ENCODE results near the gene PLA2G2D. TPM values are rescaled to one million over a fixed set of nuclear protein-coding genes. Genes with fewer than 3 reads are reported as not detected.

PLA2G2D gene
- not detected for polyA plus RNA-seq (2013, experiment 1 of 2)
- polyA plus RNA-seq (2013, experiment 2 of 2): not detected

DNA sequence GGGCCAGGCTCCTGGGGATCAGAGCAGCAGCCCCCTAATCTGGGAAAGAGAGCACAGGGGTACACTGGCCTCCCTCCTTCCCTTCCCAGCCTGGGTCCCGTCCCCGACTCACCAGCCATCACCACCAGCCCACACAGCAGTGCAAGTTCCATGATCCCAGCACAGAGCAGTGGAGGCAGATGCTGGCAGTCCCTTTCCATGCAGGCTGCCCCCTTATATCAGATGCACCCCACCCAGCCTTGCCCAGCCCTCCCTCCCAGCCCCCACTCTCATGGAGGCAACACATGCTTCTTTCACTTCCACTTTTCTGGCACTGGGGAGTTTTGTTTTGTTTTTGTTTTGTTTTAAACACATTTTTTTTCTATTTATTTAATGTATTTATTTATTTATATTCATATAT lies at the start of gene PLA2G2D:
Gene PLA2G2D (minus strand): TSS at position 190 of the 400 bp plus-strand sequence. CDS start 38 bp downstream, at position 152.
- Histone ChIP-seq H3K9me3 (ENCODE audit: insufficient read depth, low read depth, low read length) (no peaks in the 10 kb centered on the region), H3K9ac (ENCODE audit: low read depth, low read length) (no peak within 1 kb of the TSS), H3K27ac (ENCODE audit: low read depth, low read length) (no peak within 1 kb of the TSS), H3K4me1 (ENCODE audit: insufficient read depth, low read length) (peaks cover 3% of the 10 kb centered on the region), H3K36me3 (ENCODE audit: insufficient read depth, low read length) (no peaks in the 10 kb centered on the region), H3K4me3 (ENCODE audit: low read length) (no peak within 1 kb of the TSS), H3K27me3 (ENCODE audit: insufficient read depth, low read length) (no peaks in the 10 kb centered on the region)
- whole genome bisulfite sequencing: 100% methylated on average over 2 of the region's 2 CpGs

GRCh38 chr1:20168564-20169491 lies 49.5 kb upstream of the PLA2G2D start:
- Histone ChIP-seq H3K36me3 (ENCODE audit: insufficient read depth, low read length) (no peaks in the 10 kb centered on the region), H3K4me1 (ENCODE audit: insufficient read depth, low read length) (no peaks in the 10 kb centered on the region), H3K9ac (ENCODE audit: low read depth, low read length) (no peak overlapping the region), H3K4me3 (ENCODE audit: low read length) (no peak overlapping the region), H3K27ac (ENCODE audit: low read depth, low read length) (no peak overlapping the region), H3K9me3 (ENCODE audit: insufficient read depth, low read depth, low read length) (no peaks in the 10 kb centered on the region), H3K27me3 (ENCODE audit: insufficient read depth, low read length) (no peaks in the 10 kb centered on the region)
- WGBS: 88% methylated on average over 9 of the region's 9 CpGs

DNA sequence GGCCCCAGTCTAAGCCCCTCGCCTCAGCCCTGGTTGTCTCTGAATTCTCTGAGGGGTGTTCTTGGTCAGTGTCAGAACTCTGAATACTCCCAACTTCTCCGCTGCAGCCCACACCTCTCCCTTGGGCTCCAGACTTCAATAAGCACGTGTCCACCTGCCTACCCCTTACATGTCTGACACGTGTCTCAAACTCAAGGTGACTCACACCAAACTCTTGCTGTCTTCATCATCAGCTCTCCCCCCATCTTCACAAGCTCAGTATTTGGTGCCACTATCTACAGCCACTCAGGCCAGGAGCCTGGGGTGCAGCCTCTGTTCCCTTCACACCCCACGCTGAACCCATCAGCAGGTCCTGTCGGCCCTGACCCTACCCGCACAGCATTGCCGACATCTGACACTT lies 47.8 kb upstream of the PLA2G2D start:
- Histone ChIP-seq H3K9ac (ENCODE audit: low read depth, low read length) (no peak overlapping the region), H3K36me3 (ENCODE audit: insufficient read depth, low read length) (no peaks in the 10 kb centered on the region), H3K4me3 (ENCODE audit: low read length) (no peak overlapping the region), H3K27me3 (ENCODE audit: insufficient read depth, low read length) (no peaks in the 10 kb centered on the region), H3K9me3 (ENCODE audit: insufficient read depth, low read depth, low read length) (no peaks in the 10 kb centered on the region), H3K27ac (ENCODE audit: low read depth, low read length) (no peak overlapping the region), H3K4me1 (ENCODE audit: insufficient read depth, low read length) (no peaks in the 10 kb centered on the region)
- 87% methylated on average over 7 of the region's 8 CpGs for WGBS

- no peaks in the 10 kb centered on the region for H3K4me1 ChIP-seq (ENCODE audit: insufficient read depth, low read length)
- 82% methylated on average over 17 of the region's 17 CpGs for WGBS
- no peak overlapping the region for H3K9ac ChIP-seq (ENCODE audit: low read depth, low read length)
- no peaks in the 10 kb centered on the region for H3K27me3 ChIP-seq (ENCODE audit: insufficient read depth, low read length)
- peaks cover 5% of the 10 kb centered on the region for H3K9me3 ChIP-seq (ENCODE audit: insufficient read depth, low read depth, low read length)
- H3K27ac ChIP-seq (ENCODE audit: low read depth, low read length): no peak overlapping the region
- no peak overlapping the region for H3K4me3 ChIP-seq (ENCODE audit: low read length)
- H3K36me3 ChIP-seq (ENCODE audit: insufficient read depth, low read length): no peaks in the 10 kb centered on the region
Observed at GRCh38 chr1:20166051-20166450, 46.7 kb upstream of the PLA2G2D start.

GRCh38 chr1:20165522-20165951 lies 46.2 kb upstream of the PLA2G2D start:
- no peaks in the 10 kb centered on the region for H3K27me3 ChIP-seq (ENCODE audit: insufficient read depth, low read length)
- no peaks in the 10 kb centered on the region for H3K36me3 ChIP-seq (ENCODE audit: insufficient read depth, low read length)
- H3K4me1 ChIP-seq (ENCODE audit: insufficient read depth, low read length): no peaks in the 10 kb centered on the region
- no peak overlapping the region for H3K27ac ChIP-seq (ENCODE audit: low read depth, low read length)
- peaks cover 11% of the 10 kb centered on the region for H3K9me3 ChIP-seq (ENCODE audit: insufficient read depth, low read depth, low read length)
- no peak overlapping the region for H3K9ac ChIP-seq (ENCODE audit: low read depth, low read length)
- WGBS: 95% methylated on average over 12 of the region's 16 CpGs
- H3K4me3 ChIP-seq (ENCODE audit: low read length): no peak overlapping the region

DNA sequence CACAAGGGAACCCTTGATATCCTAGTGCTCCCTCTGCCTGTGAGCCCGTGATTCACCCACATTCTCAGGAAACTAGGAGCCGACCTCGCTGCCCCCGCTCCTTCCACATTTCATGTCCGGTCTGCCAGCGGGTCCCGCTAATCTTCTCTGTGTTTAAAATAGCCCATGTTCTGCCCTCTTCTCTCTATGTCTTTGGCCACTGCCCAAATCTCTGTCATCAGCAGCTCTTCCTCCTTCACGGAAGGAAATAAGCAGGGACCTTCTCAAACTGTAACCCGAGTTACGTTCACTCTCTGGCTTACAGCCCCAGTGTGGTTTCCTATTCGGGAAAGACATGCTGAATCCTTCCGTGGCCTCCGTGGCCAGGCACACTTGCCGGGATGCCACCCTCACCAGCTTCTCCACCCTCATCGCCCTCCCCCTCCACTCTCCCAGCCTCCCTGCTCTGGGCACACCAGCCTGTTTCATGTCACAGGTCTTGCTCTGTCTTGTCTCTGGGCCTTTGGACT lies 45.4 kb upstream of the PLA2G2D start:
- Histone ChIP-seq H3K36me3 (ENCODE audit: insufficient read depth, low read length) (no peaks in the 10 kb centered on the region), H3K27ac (ENCODE audit: low read depth, low read length) (no peak overlapping the region), H3K4me3 (ENCODE audit: low read length) (no peak overlapping the region), H3K27me3 (ENCODE audit: insufficient read depth, low read length) (no peaks in the 10 kb centered on the region), H3K9ac (ENCODE audit: low read depth, low read length) (no peak overlapping the region), H3K9me3 (ENCODE audit: insufficient read depth, low read depth, low read length) (peaks cover 18% of the 10 kb centered on the region), H3K4me1 (ENCODE audit: insufficient read depth, low read length) (no peaks in the 10 kb centered on the region)
- WGBS: 91% methylated on average over 15 of the region's 15 CpGs

DNA sequence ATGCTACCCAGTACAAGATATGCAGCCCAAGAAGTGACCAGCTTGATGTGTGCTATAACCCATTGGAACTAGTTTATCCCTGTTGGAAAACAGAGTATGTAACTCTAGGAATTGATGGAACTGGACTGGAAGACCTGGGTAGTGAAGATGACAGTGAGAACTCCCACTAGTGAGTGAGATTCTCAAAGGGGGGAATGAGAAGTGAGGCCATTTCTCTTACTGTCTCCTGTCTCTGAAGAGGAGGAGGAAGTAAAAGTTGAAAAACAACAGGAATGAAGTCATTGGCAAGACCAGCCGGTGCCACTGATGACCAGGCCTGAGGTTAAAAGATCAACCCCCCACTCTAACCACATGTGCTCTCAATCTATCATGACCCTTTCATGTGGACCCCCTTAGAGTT lies 40.7 kb upstream of the PLA2G2D start:
- H3K27me3 ChIP-seq (ENCODE audit: insufficient read depth, low read length): no peaks in the 10 kb centered on the region
- WGBS: 95% methylated on average over 1 of the region's 1 CpG
- H3K4me3 ChIP-seq (ENCODE audit: low read length): no peak overlapping the region
- peaks cover 21% of the 10 kb centered on the region for H3K9me3 ChIP-seq (ENCODE audit: insufficient read depth, low read depth, low read length)
- H3K4me1 ChIP-seq (ENCODE audit: insufficient read depth, low read length): no peaks in the 10 kb centered on the region
- no peak overlapping the region for H3K27ac ChIP-seq (ENCODE audit: low read depth, low read length)
- no peaks in the 10 kb centered on the region for H3K36me3 ChIP-seq (ENCODE audit: insufficient read depth, low read length)
- no peak overlapping the region for H3K9ac ChIP-seq (ENCODE audit: low read depth, low read length)

DNA sequence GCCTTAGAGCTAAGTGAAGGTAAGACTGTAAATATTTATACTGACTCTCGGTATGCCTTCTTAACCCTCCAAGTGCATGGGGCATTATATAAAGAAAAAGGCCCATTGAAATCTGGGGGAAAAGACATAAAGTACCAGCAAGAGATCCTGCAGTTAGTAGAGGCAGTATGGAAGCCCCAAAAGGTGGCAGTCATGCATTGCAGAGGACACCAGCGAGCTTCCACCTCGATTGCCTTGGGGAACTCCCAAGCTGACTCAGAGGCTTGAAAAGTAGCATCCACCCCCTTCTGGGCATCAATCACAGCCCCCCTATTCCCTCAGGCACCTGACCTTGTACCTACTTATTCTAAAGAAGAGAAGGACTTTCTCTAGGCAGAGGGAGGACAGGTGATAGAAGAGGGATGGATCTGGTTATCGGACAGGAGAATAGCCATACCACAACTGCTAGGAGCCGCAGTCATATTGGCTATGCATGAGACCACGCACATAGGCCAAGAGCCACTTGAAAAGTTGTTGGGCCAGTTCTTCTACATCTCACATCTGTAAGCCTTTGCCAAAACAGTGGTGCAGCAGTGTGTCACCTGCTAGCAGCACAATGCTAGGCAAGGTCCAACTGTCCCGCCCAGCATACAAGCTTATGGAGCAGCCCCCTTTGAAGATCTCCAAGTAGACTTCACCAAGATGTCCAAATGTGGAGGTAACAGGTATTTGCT lies 39.2 kb upstream of the PLA2G2D start:
- no peaks in the 10 kb centered on the region for H3K36me3 ChIP-seq (ENCODE audit: insufficient read depth, low read length)
- WGBS: 95% methylated on average over 7 of the region's 7 CpGs
- peaks cover 21% of the 10 kb centered on the region for H3K9me3 ChIP-seq (ENCODE audit: insufficient read depth, low read depth, low read length)
- H3K4me3 ChIP-seq (ENCODE audit: low read length): no peak overlapping the region
- H3K9ac ChIP-seq (ENCODE audit: low read depth, low read length): no peak overlapping the region
- no peaks in the 10 kb centered on the region for H3K27me3 ChIP-seq (ENCODE audit: insufficient read depth, low read length)
- H3K4me1 ChIP-seq (ENCODE audit: insufficient read depth, low read length): no peaks in the 10 kb centered on the region
- H3K27ac ChIP-seq (ENCODE audit: low read depth, low read length): no peak overlapping the region

- 89% methylated on average over 18 of the region's 18 CpGs for WGBS
- H3K9me3 ChIP-seq (ENCODE audit: insufficient read depth, low read depth, low read length): no peaks in the 10 kb centered on the region
- H3K27ac ChIP-seq (ENCODE audit: low read depth, low read length): no peak overlapping the region
- H3K36me3 ChIP-seq (ENCODE audit: insufficient read depth, low read length): no peaks in the 10 kb centered on the region
- no peak overlapping the region for H3K9ac ChIP-seq (ENCODE audit: low read depth, low read length)
- no peak overlapping the region for H3K4me3 ChIP-seq (ENCODE audit: low read length)
- H3K4me1 ChIP-seq (ENCODE audit: insufficient read depth, low read length): peaks cover 4% of the 10 kb centered on the region; the same call in 1 of the 2 replicates
- no peaks in the 10 kb centered on the region for H3K27me3 ChIP-seq (ENCODE audit: insufficient read depth, low read length)
Observed at GRCh38 chr1:20154301-20154831, 35.0 kb upstream of the PLA2G2D start.

DNA sequence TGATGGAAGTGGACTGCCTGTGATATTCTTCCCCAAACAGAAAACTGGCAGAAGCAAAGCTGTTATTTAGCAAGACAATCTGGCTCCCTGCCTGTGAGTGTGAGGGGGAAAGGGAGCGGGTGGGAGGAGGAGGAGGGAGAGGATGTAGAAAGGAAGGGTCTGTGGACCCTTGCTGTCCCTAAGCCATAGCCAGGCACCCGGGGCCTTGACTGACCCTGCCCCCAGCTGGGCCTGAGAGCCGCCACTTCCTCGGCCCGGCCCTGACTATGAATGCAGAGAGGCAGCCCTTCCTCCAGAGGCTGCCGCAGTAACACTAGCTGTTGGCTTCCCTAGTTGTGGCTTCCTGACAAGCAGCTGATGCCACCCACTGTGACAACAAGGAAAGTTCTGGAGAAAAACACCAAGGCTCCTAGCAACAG lies 33.7 kb upstream of the PLA2G2D start:
- H3K27me3 ChIP-seq (ENCODE audit: insufficient read depth, low read length): no peaks in the 10 kb centered on the region
- H3K9me3 ChIP-seq (ENCODE audit: insufficient read depth, low read depth, low read length): no peaks in the 10 kb centered on the region
- H3K4me1 ChIP-seq (ENCODE audit: insufficient read depth, low read length): peaks cover 4% of the 10 kb centered on the region; the same call in 1 of the 2 replicates
- 13% methylated on average over 6 of the region's 6 CpGs for WGBS
- H3K4me3 ChIP-seq (ENCODE audit: low read length): no peak overlapping the region
- H3K27ac ChIP-seq (ENCODE audit: low read depth, low read length): peak overlapping the region; percentile 35; the same call in 1 of the 2 replicates
- H3K9ac ChIP-seq (ENCODE audit: low read depth, low read length): no peak overlapping the region
- no peaks in the 10 kb centered on the region for H3K36me3 ChIP-seq (ENCODE audit: insufficient read depth, low read length)

- H3K4me1 ChIP-seq (ENCODE audit: insufficient read depth, low read length): peaks cover 4% of the 10 kb centered on the region; the same call in 1 of the 2 replicates
- no peak overlapping the region for H3K9ac ChIP-seq (ENCODE audit: low read depth, low read length)
- WGBS: 39% methylated on average over 6 of the region's 7 CpGs
- no peaks in the 10 kb centered on the region for H3K27me3 ChIP-seq (ENCODE audit: insufficient read depth, low read length)
- peak overlapping the region; percentile 35; the same call in 1 of the 2 replicates for H3K27ac ChIP-seq (ENCODE audit: low read depth, low read length)
- H3K9me3 ChIP-seq (ENCODE audit: insufficient read depth, low read depth, low read length): no peaks in the 10 kb centered on the region
- H3K36me3 ChIP-seq (ENCODE audit: insufficient read depth, low read length): no peaks in the 10 kb centered on the region
- no peak overlapping the region for H3K4me3 ChIP-seq (ENCODE audit: low read length)
Observed at GRCh38 chr1:20152599-20152930, 33.2 kb upstream of the PLA2G2D start.
